HL-60/S4 treated with phorbol 12-myristate 13-acetate at 8.2 ng/mL for 4 days and 3 days (cell line): ENCODE results near the gene PGLYRP4.

Experiments used
- in situ Hi-C: fragments of 300-500 bp; cut with MboI; formaldehyde crosslinking; loops from 2 replicates; pipeline ENCODE4 v1.15.0; 2022; ENCODE audit warnings: low sequenced_read_pairs

Gene PGLYRP4

DNA sequence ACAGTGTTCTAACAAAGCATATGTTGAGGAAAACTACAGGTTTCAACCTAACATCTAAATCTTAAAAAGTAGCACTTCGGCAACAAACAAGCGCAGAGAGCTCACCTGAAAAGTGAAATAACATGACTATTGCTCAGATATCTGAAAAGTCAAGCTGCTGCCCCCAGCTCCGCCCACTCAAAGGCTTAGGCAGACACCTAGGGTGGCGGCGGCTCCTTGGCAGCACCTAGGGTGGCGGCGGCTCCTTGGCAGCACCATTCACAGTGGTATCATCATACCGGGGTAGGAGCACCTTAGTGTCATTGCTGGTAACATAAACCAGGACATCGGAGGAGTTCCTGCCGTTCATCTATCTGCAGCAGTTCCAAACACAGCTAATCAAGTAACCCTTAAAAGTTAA lies 30.9 kb upstream of the PGLYRP4 start:
- in situ Hi-C loops, result no loop called here

DNA sequence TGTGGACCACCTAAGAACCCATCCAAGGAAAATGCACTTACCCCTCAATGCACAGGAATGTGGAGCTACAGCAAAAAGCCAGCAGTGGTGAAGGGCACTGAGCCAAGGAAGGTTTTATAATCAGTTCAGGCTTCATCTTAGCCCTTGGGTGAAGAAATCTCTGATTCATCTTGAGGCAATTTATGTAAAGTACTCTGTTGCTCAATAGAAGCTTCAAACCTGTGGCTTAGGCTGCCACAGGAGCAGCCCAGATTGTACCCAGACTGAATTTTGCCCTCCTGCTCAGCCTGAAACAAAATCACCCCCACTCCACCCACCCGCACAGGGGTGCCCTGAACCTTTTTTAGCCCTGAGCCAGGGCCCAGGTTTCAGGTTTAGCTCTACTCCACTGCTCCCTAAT lies 26.9 kb upstream of the PGLYRP4 start, which contains the start of gene S100A12:
S100A12 (minus strand) TSS at position 111 of the 400 bp plus-strand sequence. CDS start 1,029 bp downstream, outside the sequence.
- in situ Hi-C loops, result no loop called here

DNA sequence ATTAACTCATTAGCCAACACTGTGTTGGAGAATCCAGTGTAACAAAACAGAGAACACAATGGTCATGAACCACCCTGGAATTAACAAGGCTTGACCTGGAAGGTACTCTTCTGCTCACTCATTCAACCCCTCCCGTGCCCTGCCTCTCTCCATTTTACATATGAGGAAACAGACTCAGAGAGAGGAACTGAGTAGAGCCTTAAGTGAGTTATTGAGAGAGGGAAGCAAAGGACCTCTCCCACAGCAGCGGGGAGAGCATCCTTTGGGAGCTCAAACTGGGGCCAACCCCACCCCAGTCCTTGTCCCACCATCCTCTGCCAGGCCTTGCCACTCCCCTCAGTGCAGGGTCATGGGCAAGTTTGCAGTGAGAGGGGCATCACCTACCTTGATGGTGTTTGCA lies 25.4 kb upstream of the PGLYRP4 start:
- in situ Hi-C loops, result no loop called here

DNA sequence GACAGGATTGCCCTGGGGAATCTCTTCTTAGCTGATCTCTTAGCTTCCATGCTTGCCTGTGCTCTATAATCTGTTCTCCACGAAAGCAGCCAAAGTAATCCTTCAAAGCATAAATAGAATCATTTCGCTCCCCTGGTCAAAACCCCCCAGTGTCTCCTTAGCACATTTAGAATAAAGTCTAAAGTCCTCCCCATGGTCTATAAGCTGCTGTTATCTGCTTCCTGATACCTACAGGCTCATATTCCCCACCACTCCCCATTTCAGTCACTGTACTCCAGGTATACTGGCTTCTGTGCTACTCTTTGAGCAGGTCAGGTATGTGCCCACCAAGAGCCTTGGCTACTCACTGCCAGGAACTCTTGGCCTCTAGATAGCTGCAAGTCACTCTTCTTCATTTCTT lies 23.9 kb upstream of the PGLYRP4 start:
- in situ Hi-C loops, result no loop called here

DNA sequence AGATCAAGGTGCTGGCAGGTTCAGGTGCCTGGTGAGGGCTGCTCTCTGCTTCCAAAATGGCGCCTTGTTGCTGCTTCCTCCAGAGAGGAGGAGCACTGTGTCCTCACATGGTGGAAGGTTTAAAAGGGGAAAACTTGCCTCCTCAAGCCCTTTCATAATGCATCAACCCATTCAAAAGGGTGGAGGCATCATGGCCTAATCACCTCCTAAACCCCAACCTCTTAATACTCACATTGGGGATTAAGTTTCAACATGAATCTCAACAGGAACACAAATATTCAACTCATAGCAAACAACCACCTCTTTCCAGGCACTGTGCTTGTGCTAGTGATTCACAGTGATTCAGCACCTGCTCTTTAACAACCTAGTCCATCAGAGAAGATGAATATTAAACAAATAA lies 22.6 kb upstream of the PGLYRP4 start:
- in situ Hi-C loops, result no loop called here

DNA sequence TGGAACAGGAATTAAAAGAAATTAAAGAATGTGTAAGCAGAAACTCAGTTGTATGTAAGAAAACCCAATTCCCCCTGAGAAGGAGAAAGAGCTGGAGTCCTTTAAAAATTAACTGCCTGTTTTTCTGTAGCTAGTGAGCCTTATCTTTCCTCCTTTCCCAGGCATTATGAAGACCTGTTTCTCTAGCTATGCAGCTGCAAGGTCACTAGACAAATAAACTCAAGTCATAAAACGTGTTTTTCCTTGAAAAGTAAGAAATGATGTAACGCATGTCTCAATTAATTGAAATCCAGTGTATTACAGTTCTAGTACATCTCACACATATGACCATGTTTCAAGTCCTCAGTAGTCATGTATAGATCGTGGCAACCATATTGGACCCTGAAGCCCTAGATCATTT lies 21.5 kb upstream of the PGLYRP4 start:
- in situ Hi-C loops, result no loop called here

DNA sequence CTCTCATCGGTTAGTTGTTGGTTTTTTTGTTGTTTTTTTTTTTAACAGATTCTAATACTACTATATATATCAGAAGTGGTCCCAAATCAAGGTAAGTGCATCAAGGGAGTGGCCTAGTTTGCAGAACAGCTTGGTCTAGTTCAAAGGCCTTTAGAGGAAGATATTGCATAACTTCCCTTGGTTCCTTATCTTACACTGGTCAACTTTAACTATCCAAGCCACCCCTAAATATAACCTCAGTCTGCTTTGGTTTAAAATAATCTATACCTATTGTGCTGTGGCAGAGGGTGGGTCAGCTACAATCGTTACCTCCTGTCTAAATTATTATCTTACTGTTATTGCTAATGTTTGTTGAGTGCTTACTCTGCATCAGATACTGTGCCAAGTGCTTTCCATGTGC lies 19.9 kb upstream of the PGLYRP4 start:
- in situ Hi-C loops, result no loop called here

DNA sequence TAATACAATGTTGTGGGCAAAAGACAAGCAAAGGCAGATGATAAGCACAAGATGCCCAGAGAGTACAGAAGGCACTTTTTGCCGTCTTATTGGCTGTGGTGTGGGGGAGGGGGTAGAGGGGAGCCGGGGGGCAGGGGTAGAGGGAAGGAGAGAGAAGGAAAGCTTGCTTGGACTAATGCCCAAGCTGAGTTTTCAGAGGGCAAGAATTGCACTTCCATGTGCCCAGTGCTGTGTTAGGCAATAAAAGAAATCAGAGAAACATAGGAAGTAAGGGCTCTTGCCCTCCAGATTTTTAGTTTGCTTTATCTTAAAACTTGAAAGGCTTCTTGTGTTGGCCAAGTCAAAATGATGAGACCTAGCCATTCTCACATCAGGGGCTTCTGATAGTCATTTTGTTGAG lies 18.4 kb upstream of the PGLYRP4 start:
- in situ Hi-C loops, result no loop called here

DNA sequence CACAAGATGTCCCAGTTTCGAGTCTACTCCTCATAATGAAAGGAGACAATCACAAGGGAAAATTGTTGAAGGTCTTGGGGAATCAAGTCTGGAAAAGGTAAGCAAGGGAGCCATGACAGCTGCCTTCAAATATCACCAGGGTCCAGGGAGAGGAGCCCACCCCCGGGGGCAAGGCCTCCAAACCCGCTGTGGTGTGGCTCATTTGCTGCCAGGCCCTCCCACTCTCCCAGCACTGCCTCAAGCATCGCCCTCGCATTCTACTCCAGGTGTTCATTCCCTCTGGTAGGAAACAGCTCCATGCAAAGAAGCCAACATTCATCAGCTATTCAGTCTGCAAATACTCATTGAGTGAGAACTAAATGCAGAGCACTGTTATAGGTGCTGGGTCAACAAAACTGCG lies 17.6 kb upstream of the PGLYRP4 start:
- in situ Hi-C loops, result no loop called here

DNA sequence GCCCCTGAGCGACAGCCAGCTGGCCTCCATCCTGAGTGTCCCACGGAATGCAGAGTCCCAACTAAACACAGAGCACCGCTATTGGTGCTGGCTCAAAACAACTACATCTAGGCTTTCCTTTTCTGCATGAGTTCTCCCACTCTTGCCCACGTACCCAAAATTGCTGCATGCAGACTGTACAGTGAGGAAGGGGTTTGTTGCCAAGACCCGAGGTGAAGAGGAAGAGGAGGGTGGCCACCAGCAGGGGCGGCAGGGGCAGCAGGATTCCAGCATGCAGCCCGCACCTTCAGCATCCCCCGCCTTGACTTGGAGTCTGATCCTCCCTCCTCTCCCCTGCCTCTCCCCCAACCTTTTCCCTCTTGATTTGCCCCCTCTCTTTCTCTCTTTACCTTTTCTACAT lies 17.1 kb upstream of the PGLYRP4 start:
- in situ Hi-C loops, result no loop called here

DNA sequence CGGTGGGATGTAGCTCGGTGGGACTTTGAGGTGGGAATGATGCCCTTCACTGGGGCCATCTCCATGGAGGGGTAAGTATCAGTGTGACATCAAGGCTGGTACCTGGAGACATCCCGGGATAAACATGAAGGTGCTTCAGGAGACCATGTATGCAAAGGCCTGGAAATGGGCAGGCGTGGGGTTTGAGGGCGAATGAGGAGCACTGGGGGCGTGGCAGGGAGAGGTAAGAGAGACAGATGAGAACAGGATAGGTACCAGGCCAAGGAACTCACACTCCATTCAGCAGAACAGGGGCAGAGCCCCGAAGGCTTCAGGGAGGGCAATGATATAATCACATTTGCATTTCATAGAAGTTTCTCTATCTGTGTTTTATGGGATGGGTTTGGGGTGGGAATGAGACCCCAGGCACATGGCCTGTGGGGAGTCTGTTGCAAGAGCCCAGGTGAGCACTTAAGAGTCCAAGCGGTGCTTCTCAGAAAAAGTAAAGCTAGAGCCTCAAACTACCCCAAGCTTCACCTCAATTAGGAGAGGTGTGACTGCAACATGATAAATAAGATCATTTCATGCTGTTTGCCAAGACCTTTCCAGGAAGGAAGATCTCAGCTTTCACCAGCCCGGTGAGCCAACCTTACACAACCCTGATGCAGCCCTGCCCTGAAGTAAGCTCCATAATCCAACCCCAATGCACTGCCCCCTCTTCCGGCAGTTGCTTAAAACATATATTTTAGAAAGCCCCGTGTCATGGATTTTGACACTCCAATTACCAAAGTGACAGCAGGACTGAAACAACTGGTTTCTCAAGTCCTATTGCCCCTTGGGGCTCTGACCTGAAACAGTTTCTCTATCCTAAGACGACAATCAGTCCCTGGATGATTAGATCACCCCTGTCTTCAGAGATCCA lies 16.4 kb upstream of the PGLYRP4 start:
- in situ Hi-C loops, result no loop called here

DNA sequence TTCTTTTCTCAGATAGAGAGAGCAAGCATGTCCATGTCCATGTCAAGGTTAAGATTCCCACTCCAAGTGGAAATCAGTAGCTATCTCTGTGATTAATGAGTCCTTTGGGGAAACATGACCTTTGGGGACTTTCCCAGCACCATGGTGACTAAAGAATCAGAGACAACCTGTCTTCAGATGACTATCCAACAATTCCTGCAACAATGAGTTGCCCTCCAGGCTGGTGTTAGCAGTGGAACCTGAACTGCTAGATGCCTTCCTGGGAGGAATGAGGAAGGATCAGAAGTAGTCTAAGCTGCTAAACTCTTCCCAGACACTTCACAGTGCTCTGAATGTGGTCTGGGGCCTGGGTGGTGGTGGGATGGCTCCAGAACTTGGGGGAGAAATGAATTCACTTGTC lies 15.5 kb upstream of the PGLYRP4 start:
- in situ Hi-C loops, result no loop called here

DNA sequence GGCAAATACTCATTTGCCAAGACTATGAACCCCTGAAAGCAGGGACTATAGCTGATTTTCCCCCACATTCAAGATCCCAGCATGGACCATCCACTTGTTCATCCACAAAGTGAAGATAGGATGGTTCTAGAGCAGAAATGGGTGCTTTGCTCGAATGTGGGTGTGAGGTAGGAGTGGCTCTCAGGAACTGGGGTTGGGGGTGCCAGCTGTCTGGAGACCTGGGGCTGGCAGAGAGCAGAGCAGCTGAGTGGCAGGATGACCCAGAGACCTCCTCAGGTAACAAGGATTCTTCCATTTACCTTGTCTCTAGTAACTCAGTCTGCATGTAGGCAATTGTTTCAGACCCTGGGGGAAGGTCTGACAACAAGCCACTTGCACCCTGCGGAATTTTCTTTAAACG lies 15.0 kb upstream of the PGLYRP4 start:
- in situ Hi-C loops, result no loop called here

DNA sequence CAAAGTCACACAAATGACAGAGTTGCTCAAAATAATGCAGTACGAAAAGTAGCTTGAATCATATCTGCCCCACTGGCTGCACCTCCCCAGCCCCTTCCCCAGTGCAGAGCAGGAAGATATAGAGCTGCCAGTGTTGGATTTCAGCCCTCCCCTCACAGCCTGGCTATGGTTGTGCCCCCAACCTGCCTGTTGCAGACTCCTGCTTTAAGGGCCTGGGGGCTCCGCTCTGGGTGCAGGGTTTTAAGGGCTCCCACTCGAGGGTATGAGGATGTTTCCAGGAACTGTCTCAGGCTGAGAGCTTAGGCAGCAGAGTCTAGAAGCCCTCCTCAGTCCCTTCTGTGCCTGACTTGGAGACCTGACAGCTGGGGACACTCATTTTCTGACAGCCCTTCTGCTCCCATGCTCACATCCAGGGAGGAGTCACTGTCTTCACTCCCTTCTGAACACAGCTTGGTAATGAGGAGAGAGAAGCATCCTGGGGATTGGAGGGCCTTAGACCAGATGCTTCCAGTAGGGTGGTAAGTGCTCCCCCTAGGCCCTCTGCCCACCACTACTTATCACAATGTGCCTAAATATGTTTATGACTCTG lies 13.6 kb upstream of the PGLYRP4 start:
- in situ Hi-C loops, result no loop called here

DNA sequence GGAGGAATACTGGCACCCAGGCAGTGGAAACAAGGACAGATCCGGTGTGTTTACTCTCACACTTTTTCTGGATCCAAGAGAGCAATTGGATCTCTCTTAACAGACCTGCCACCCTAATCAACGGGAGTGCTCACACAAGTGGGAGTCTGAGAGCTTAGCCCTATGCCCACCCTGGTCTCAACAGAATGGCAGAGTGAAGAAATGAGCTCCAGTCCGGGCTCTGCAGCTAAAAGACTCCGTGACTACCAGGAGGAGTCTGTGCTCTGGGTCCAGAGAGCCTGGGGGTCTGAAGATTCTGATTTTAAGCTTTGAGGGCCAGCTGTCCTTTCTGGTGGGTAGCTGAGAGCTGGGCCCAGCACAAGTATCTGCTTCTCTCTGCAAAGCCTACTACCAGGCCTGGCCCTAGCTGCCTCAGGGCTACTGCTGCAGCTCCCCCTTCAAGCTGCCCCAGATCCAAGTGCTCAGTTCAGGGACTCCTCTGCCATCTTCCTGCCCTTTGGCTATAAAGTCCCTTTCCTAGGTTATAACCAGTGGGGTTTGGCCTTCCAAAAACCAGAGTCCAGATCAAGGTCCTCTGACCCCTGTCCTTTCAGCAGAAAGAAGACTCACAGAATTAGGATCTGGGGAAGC lies 13.0 kb upstream of the PGLYRP4 start:
- in situ Hi-C loops, result no loop called here

DNA sequence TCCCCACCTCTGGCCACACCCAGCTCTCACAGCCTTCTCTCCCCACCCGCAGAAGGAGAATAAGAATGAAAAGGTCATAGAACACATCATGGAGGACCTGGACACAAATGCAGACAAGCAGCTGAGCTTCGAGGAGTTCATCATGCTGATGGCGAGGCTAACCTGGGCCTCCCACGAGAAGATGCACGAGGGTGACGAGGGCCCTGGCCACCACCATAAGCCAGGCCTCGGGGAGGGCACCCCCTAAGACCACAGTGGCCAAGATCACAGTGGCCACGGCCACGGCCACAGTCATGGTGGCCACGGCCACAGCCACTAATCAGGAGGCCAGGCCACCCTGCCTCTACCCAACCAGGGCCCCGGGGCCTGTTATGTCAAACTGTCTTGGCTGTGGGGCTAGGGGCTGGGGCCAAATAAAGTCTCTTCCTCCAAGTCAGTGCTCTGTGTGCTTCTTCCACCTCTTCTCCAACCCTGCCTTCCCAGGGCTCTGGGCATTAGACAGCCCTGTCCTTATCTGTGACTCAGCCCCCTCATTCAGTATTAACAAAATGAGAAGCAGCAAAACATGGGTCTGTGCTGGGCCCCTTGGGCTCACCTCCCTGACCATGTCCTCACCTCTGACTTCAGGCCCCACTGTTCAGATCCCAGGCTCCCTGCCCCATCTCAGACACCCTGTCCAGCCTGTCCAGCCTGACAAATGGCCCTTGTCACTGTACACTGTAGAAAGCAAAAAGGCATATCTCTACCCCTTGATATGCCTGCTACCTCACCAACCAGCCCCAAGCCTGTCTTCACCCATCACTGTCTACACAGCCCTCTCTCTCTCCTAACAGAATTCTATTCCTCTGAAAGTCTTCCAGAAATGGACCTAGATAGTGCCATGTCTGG lies 12.2 kb upstream of the PGLYRP4 start:
- in situ Hi-C loops, result no loop called here

DNA sequence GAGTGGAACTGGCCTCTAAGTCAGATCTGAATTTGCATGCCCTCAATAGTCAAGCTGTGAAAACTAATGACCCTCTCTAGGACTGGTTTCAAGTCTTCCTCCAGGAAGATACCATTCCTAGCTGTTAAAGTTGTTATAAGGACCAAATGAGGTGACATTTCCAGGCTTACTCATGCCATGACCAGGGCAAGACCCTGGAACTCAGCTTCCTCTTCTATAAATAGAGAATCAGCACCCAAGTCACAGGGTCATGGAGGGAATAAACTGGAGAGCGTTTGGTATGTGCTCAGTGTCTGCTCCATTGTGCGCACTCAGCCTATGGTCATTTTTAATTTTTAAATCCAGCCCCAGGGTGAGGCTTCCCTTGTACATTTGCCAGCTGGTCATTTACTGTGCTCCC lies 11.5 kb upstream of the PGLYRP4 start:
- in situ Hi-C loops, result no loop called here

DNA sequence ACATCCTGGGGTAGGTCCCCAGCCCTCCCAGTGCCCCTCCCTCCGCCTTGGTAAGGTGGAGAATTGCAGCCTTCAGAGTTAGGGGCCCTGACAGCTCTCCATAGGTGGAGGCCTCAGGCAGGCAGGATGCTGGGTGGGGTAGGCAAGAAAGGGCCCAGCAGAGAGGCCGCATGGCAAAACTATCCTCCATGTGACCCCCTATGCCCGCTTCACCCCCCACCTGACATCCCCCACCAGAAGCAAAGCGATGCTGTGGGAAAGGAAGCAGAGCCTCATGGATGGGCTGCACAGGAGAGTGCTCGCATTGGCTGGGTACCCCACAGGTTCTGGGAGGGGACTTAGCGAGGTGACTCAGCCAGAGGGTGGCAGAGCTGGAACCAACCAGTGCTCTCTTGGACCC lies 10.6 kb upstream of the PGLYRP4 start:
- in situ Hi-C loops, result no loop called here

DNA sequence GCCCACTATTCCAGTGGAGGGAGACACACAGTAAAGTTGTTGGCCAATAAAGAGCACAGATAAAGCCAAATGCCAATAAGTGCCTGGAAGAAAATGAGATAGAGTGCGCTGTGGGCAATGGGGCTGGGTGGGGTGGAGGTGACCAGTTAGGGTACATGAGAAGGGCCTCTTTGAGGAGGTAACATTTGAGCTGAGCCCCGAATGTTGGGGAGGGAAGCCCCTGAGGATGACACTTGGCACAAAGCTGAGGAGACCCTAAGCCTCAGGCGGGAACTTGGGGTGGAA lies 10.0 kb upstream of the PGLYRP4 start:
- in situ Hi-C loops, result no loop called here

DNA sequence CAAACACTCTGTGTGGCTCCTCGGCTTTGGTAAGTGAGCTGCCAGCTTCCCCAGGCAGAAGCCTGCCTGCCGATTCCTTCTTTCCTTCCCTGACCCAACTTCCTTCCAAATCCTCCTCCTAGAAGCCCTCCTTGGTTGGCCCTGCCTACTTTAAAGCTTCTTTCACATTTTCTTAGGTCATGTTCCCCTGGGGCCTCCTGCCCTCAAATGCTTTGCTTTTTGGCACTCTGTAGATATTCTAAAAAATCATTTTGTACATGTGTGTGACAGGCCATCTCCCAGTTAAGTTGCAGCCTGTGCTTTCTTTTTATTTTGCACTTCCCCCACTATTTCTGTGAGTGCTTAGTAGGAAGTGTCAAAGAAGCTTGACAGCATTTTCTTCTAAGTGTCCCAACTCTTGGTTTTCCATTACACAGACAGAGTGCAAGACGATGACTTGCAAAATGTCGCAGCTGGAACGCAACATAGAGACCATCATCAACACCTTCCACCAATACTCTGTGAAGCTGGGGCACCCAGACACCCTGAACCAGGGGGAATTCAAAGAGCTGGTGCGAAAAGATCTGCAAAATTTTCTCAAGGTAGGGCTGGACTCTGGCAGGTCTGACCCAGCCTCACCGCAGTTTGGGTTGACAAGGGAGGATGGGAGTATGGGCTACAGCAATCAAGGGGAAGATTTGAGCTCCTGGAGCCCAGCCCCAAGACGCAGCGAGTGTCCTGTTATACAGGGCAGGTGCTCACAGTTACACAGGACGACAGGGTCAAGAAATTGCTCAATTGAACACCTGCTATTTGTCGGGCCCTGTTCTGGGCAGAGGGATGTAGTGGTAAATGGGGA lies 9.4 kb upstream of the PGLYRP4 start, which contains the start of gene S100A9:
S100A9 (plus strand) TSS at position 2 of the 838 bp plus-strand sequence; CDS start at position 432, 430 bp downstream.
- in situ Hi-C loops, result no loop called here
